Adrenal gland (tissue), 12 donors: ENCODE data around the gene NACC2. TPM values are rescaled to one million over a fixed set of nuclear protein-coding genes. Genes with fewer than 3 reads are reported as not detected.
A peak's percentile ranks its signal among the peaks of the same experiment; 100 is the strongest.

ENCODE experiments used
- DNase-seq, 7 donors: peaks; one replicate each; pipeline ENCODE4 v3.0.0-alpha.2; 2019 to 2020
- H3K27ac ChIP-seq, 5 donors: fragments of 200-600 bp; sonication (generic) in 4 of 5; 1 replicate in 3 of 5; 2 replicates in 2 of 5; pipeline versions ENCODE4 v1.5.1 to v1.8.0; 2016 to 2020; ENCODE audit warnings: mild to moderate bottlenecking in 1 of 5
- H3K27me3 ChIP-seq: fragments of 200-600 bp; 2 replicates; pipeline ENCODE4 v1.8.0; 2021
- H3K36me3 ChIP-seq, 2 donors: fragments of 200-600 bp; replicated peaks in 1 of 2; 1 replicate in 1 of 2; 2 replicates in 1 of 2; pipeline versions ENCODE4 v1.5.1 to v1.8.0; 2018 to 2022
- H3K4me1 ChIP-seq, 2 donors: fragments of 200-600 bp; replicated peaks in 1 of 2; 1 replicate in 1 of 2; 2 replicates in 1 of 2; pipeline versions ENCODE4 v1.5.1 to v1.8.0; 2018 to 2021
- H3K4me3 ChIP-seq, 4 donors: fragments of 200-600 bp; sonication (generic) in 3 of 4; one replicate each; pipeline ENCODE4 v1.5.1; 2016 to 2018
- H3K9me3 ChIP-seq, 3 donors: fragments of 200-600 bp; sonication (generic) in 1 of 3; replicated peaks in 1 of 3; 1 replicate in 2 of 3; 2 replicates in 1 of 3; pipeline versions ENCODE4 v1.5.1 to v1.8.0; 2016 to 2021
- CTCF ChIP-seq, 6 experiments: fragments of 450-650 bp in 4 of 6; fragments of 200-600 bp in 2 of 6; sonication (generic) in 1 of 6; IDR thresholded peaks; 1 replicate in 5 of 6; 2 replicates in 1 of 6; pipeline versions ENCODE4 v1.5.1 to v1.8.0; 2016 to 2021; ENCODE audit warnings: antibody characterized with exemption in 6 of 6, mild to moderate bottlenecking in 2 of 6, moderate library complexity in 1 of 6
- POLR2A ChIP-seq, 2 donors: fragments of 450-650 bp; IDR thresholded peaks; one replicate each; pipeline ENCODE4 v1.6.1; 2017; ENCODE audit warnings: antibody characterized with exemption in 2 of 2, mild to moderate bottlenecking in 2 of 2, moderate library complexity in 1 of 2
- WGBS, 4 donors: extraction: QIAGEN DNeasy Blood & Tissue Kit in 2 of 4; methylation state at CpG; one replicate each; pipeline versions ENCODE4 v1.1.5 to v1.1.7; 2013 to 2017; 5-methylcytosine and 5-hydroxymethylcytosine counted together
- intact Hi-C, 2 donors: fragments of 100-400 bp; cut with DNase I; formaldehyde crosslinking; loops; one replicate each; pipeline versions ENCODE4 v1.14.1 to v1.15.0; 2022 to 2023
- polyA plus RNA-seq, 3 donors: library from polyadenylated mRNA; stranded (reverse); fragments of 200-250 nt in 2 of 3; fragments of 350-450 nt in 1 of 3; fragmentation: Illumina TruSeq in 1 of 3; extraction: RNeasy Lipid Tissue Mini Kit (QIAGEN cat#74804) in 1 of 3; gene quantifications; one replicate each; pipeline ENCODE4 v1.2.3, GENCODE V29; 2013 to 2014
- total RNA-seq, 9 donors: library from RNA; depleted of rRNA in 4 of 9; stranded (reverse); fragments of >200 nt in 4 of 9; fragments of 120-200 nt in 1 of 9; fragmentation: NEBNext Ultra II Directional in 1 of 9; extraction: Animal tissue kit (Norgen Biotek cat#: 25700) in 1 of 9; gene quantifications; one replicate each; pipeline versions ENCODE4 v1.1.0 to v1.2.4, GENCODE V29; 2013 to 2023
- donor health status: healthy with polysubstance abuse.
- donor health status: Bipolar disorder and iron deficiency.
- donor health status: DM: yes; HTN: yes; CAD: no.
- donor health status: DM: no; HTN: no; CAD: no.
- donor health status: DM: no; HTN: no; CAD: no.
- donor health status: DM: yes; HTN: yes; CAD: no.

NACC2 gene
- total and polyA plus RNA-seq, 12 donors = 3.3 to 61.0 (median 35.3) TPM

GRCh38 chr9:136085815-136086212, 9.3 kb downstream of the NACC2 start:
- H3K4me1 ChIP-seq = peaks cover 5 to 60% of the 10 kb centered on the region in 2 donors
- no peaks in the 10 kb centered on the region for H3K9me3 ChIP-seq
- TF ChIP-seq POLR2A (IDR thresholded peaks at IDR 0.05) = no peak
- TF ChIP-seq CTCF (IDR thresholded peaks at IDR 0.05) = no peak
- DNase-seq = peak; percentile 75 to 87 (median 83)
- no peaks in the 10 kb centered on the region for H3K36me3 ChIP-seq
- WGBS, 4 donors = 30 to 53% (median 50%) methylated on average over 5 to 16 of the region's 16 CpGs
- peak overlapping the region in 2 of 5 donors; percentile 54 for H3K27ac ChIP-seq
- intact Hi-C loops = no loop called here
- H3K4me3 ChIP-seq = no peak overlapping the region
- no peaks in the 10 kb centered on the region for H3K27me3 ChIP-seq

GRCh38 chr9:136084063-136084944, 10.8 kb downstream of the NACC2 start:
- TF ChIP-seq POLR2A (IDR thresholded peaks at IDR 0.05) (no peak), CTCF (IDR thresholded peaks at IDR 0.05) (no peak)
- WGBS, 4 donors = 84 to 87% (median 84%) methylated on average over 21 to 33 of the region's 33 CpGs
- intact Hi-C loops = no loop called here
- Histone ChIP-seq H3K4me1 (peaks cover 13 to 53% of the 10 kb centered on the region in 2 donors), H3K4me3 (no peak overlapping the region), H3K27me3 (no peaks in the 10 kb centered on the region), H3K36me3 (no peaks in the 10 kb centered on the region), H3K9me3 (no peaks in the 10 kb centered on the region), H3K27ac (no peak overlapping the region)
- DNase-seq = peak in 2 of 7 donors; percentile 13 to 51

- Histone ChIP-seq H3K27ac (no peak overlapping the region), H3K36me3 (no peaks in the 10 kb centered on the region), H3K9me3 (no peaks in the 10 kb centered on the region), H3K4me3 (no peak overlapping the region), H3K27me3 (no peaks in the 10 kb centered on the region), H3K4me1 (peaks cover 17 to 52% of the 10 kb centered on the region in 2 donors)
- intact Hi-C loops = no loop called here
- TF ChIP-seq CTCF (IDR thresholded peaks at IDR 0.05) = no peak
- no peak for TF ChIP-seq POLR2A (IDR thresholded peaks at IDR 0.05)
- DNase-seq = no peak
- WGBS, 4 donors = 80 to 95% (median 93%) methylated on average over 16 to 24 of the region's 24 CpGs
Measured at GRCh38 chr9:136083558-136084062, 11.5 kb downstream of the NACC2 start.

- no peaks in the 10 kb centered on the region for H3K9me3 ChIP-seq
- intact Hi-C loops = no loop called here
- DNase-seq = peak in 1 of 7 donors; percentile 14
- 85 to 89% (median 87%) methylated on average over 23 to 34 of the region's 34 CpGs for WGBS, 4 donors
- H3K36me3 ChIP-seq = no peaks in the 10 kb centered on the region
- no peak overlapping the region for H3K27ac ChIP-seq
- H3K4me1 ChIP-seq = peaks cover 17 to 43% of the 10 kb centered on the region in 2 donors
- no peaks in the 10 kb centered on the region for H3K27me3 ChIP-seq
- TF ChIP-seq CTCF (IDR thresholded peaks at IDR 0.05) (no peak), POLR2A (IDR thresholded peaks at IDR 0.05) (no peak)
- no peak overlapping the region for H3K4me3 ChIP-seq
Measured at GRCh38 chr9:136082496-136083361, 12.4 kb downstream of the NACC2 start.
